GM12878 (cell line): ENCODE results near the gene RNF169. TPM values are rescaled to one million over a fixed set of nuclear protein-coding genes. Genes with fewer than 3 reads are reported as not detected.

Experiments used
- ATAC-seq: fragments of 200-7000 bp; cut with Tn5 transposase; 3 replicates; pipeline ENCODE4 v1.9.1; 2020; ENCODE audit warnings: mild to moderate bottlenecking, moderate library complexity
- BruUV-seq: library from RNA; stranded (reverse); fragments of 400-500 nt; replicated peaks from 2 replicates; lab custom pipeline; 2021; lab: Mats Ljungman, UMichigan
- CTCF ChIA-PET: fragments of 300-600 bp; sonication (Branson Sonifier 250); formaldehyde crosslinking; extraction: SDS; loops from one replicate; lab custom pipeline; 2021; ENCODE audit warnings: inconsistent platforms; lab: Yijun Ruan, JAX
- POLR2A ChIA-PET: fragments of 350-600 bp; formaldehyde crosslinking; extraction: SDS; loops from one replicate; lab custom pipeline; 2021; ENCODE audit warnings: inconsistent platforms; lab: Charles Lee
- RAD21 ChIA-PET: fragments of 300-600 bp; sonication (Branson Sonifier 250); formaldehyde crosslinking; loops from one replicate; lab custom pipeline; 2023; ENCODE audit warnings: antibody characterized with exemption; ENCODE audit not compliant: unreplicated experiment; lab: Charles Lee
- SMC1A ChIA-PET: fragments of 300-600 bp; sonication (Branson Sonifier 250); formaldehyde crosslinking; loops from one replicate; lab custom pipeline; 2023; ENCODE audit not compliant: unreplicated experiment, uncharacterized antibody; lab: Charles Lee
- DNase-seq: peaks from one replicate; pipeline ENCODE4 v3.0.0-alpha.2; 2011; ENCODE audit warnings: low read depth, low spot score
- FAIRE-seq: peaks from 3 replicates; lab custom pipeline; 2011; peaks lifted over from hg19 to GRCh38; lab: Jason Lieb, UNC
- H2AFZ ChIP-seq: 2 replicates; pipeline ENCODE4 v1.6.0; 2011; ENCODE audit warnings: low read depth, low read length, control low read depth; ENCODE audit not compliant: control insufficient read depth
- H3K27ac ChIP-seq: 2 replicates; pipeline ENCODE4 v1.5.1; 2011; ENCODE audit warnings: control low read depth; ENCODE audit not compliant: control insufficient read depth, insufficient read depth
- H3K27me3 ChIP-seq, 2 experiments: replicated peaks in 1 of 2; 2 replicates each; pipeline versions ENCODE4 v1.6.0 to v1.6.1; 2011; ENCODE audit warnings: low read length in 1 of 2; ENCODE audit not compliant: control insufficient read depth in 2 of 2, insufficient read depth in 2 of 2
- H3K36me3 ChIP-seq, 2 experiments: 2 replicates each; pipeline ENCODE4 v1.5.1; 2011; ENCODE audit warnings: low read length in 1 of 2; ENCODE audit not compliant: control insufficient read depth in 2 of 2, insufficient read depth in 2 of 2
- H3K4me1 ChIP-seq: 2 replicates; pipeline ENCODE4 v1.6.1; 2011; ENCODE audit warnings: mild to moderate bottlenecking, low read length, moderate library complexity, mixed read lengths; ENCODE audit not compliant: control insufficient read depth, insufficient read depth
- H3K4me2 ChIP-seq: 2 replicates; pipeline ENCODE4 v1.6.0; 2011; ENCODE audit warnings: control low read depth; ENCODE audit not compliant: control insufficient read depth, insufficient read depth
- H3K4me3 ChIP-seq: fragments of 200-600 bp; sonication (generic); 2 replicates; pipeline ENCODE4 v1.5.1; 2016
- H3K79me2 ChIP-seq: 2 replicates; pipeline ENCODE4 v1.6.0; 2011; ENCODE audit warnings: low read length; ENCODE audit not compliant: control insufficient read depth, insufficient read depth
- H3K9ac ChIP-seq: 2 replicates; pipeline ENCODE4 v1.8.0; 2011; ENCODE audit warnings: low read length, control low read depth, mixed read lengths; ENCODE audit not compliant: control insufficient read depth, insufficient read depth
- H3K9me3 ChIP-seq: replicated peaks from 3 replicates; pipeline ENCODE4 v1.5.1; 2011; ENCODE audit warnings: mild to moderate bottlenecking, low read length; ENCODE audit not compliant: control insufficient read depth, insufficient read depth
- H4K20me1 ChIP-seq: 2 replicates; pipeline ENCODE4 v1.6.0; 2011; ENCODE audit not compliant: control insufficient read depth, insufficient read depth
- BHLHE40 ChIP-seq, 2 experiments: fragments of 450-650 bp in 1 of 2; IDR thresholded peaks; 2 replicates each; pipeline ENCODE4 v1.6.1; 2011 to 2017; ENCODE audit warnings: low read depth in 2 of 2, borderline replicate concordance in 1 of 2, improper control_type of control experiment in 1 of 2, low read length in 1 of 2, mild to moderate bottlenecking in 1 of 2
- CREB1 ChIP-seq: IDR thresholded peaks from 2 replicates; pipeline ENCODE4 v1.6.1; 2012; ENCODE audit warnings: low read depth, mild to moderate bottlenecking, inconsistent platforms
- IRF4 ChIP-seq: IDR thresholded peaks from 2 replicates; pipeline ENCODE4 v1.6.1; 2011; ENCODE audit warnings: low read depth, low read length
- NFYB ChIP-seq: IDR thresholded peaks from 2 replicates; pipeline ENCODE4 v1.6.1; 2011; ENCODE audit warnings: low read depth, mild to moderate bottlenecking, low read length, improper control_type of control experiment, moderate library complexity; ENCODE audit not compliant: insufficient read depth
- SMAD5 ChIP-seq: IDR thresholded peaks from 2 replicates; pipeline ENCODE4 v1.6.1; 2016; ENCODE audit warnings: antibody characterized with exemption, low read depth
- USF2 ChIP-seq: IDR thresholded peaks from 2 replicates; pipeline ENCODE4 v1.6.1; 2011; ENCODE audit warnings: low read depth, low read length, improper control_type of control experiment, borderline replicate concordance
- YBX1 ChIP-seq: fragments of 450-650 bp; IDR thresholded peaks from 2 replicates; pipeline ENCODE4 v1.6.1; 2016; ENCODE audit warnings: antibody characterized with exemption
- ZNF24 ChIP-seq: fragments of 450-650 bp; IDR thresholded peaks from 2 replicates; pipeline ENCODE4 v1.6.1; 2017; ENCODE audit warnings: antibody characterized with exemption, mild to moderate bottlenecking
- ZZZ3 ChIP-seq: IDR thresholded peaks from 2 replicates; pipeline ENCODE4 v1.6.1; 2011; ENCODE audit warnings: low read depth; ENCODE audit not compliant: control insufficient read depth, insufficient read length
- WGBS: methylation state at CpG from one replicate; pipeline ENCODE4 v1.1.6; 2016; ENCODE audit warnings: low lambda C conversion rate; ENCODE audit not compliant: insufficient replicate concordance, insufficient coverage; ENCODE audit errors: missing lambda C conversion rate; 5-methylcytosine and 5-hydroxymethylcytosine counted together
- in situ Hi-C: fragments of 300-500 bp; cut with MboI; formaldehyde crosslinking; loops from 9 replicates; pipeline ENCODE4 v1.14.3; 2018; ENCODE audit warnings: mixed read lengths
- intact Hi-C: fragments of 100-400 bp; cut with micrococcal nuclease; formaldehyde crosslinking; loops from one replicate; pipeline ENCODE4 v1.14.2; 2022; ENCODE audit not compliant: unreplicated experiment
- polyA plus RNA-seq, 11 experiments: library from polyadenylated mRNA; depleted of rRNA in 4 of 11; unstranded in 6 of 11; stranded (reverse) in 5 of 11; fragments of >200 nt; fragmentation: Nextera tagmentation in 4 of 11; fragmentation: Illumina TruSeq in 1 of 11; extraction: Ambion mirVana in 4 of 11; extraction: Trizol in 1 of 11; gene quantifications; 1 replicate in 1 of 11; 2 replicates in 10 of 11; pipeline versions ENCODE4 v1.2.1 to v1.2.3, GENCODE V29; 2011 to 2016; ENCODE audit warnings: inconsistent platforms in 2 of 11, missing spikeins in 2 of 11, low read depth in 1 of 11
- total RNA-seq, 4 experiments: library from RNA; depleted of rRNA in 3 of 4; stranded (reverse); fragments of >200 nt in 3 of 4; fragmentation: Illumina TruSeq in 1 of 4; extraction: Trizol in 1 of 4; gene quantifications; 2 replicates each; pipeline versions ENCODE4 v1.2.1 to v1.2.3, GENCODE V29; 2013 to 2021
- TF ChIP-seq, protein P1 (sequence below): IDR thresholded peaks from 2 replicates; pipeline ENCODE4 v1.6.1; 2012; ENCODE audit warnings: mild to moderate bottlenecking, low read depth, low read length
- TF ChIP-seq, protein P2 (sequence below), 3 experiments: IDR thresholded peaks in 2 of 3; conservative IDR thresholded peaks in 1 of 3; 2 replicates each; pipeline ENCODE4 v1.5.1; 2011; ENCODE audit warnings: low read depth in 3 of 3, low read length in 3 of 3, mild to moderate bottlenecking in 3 of 3, control low read depth in 2 of 3, moderate library complexity in 2 of 3, inconsistent platforms in 1 of 3, mixed read lengths in 1 of 3; ENCODE audit not compliant: control insufficient read depth in 2 of 3, insufficient read depth in 1 of 3; ENCODE audit errors: extremely low read depth in 1 of 3
- TF ChIP-seq, protein P3 (sequence below): fragments of 450-650 bp; IDR thresholded peaks from 2 replicates; pipeline ENCODE4 v1.6.1; 2018; ENCODE audit warnings: mild to moderate bottlenecking, low read depth, moderate library complexity; ENCODE audit not compliant: partially characterized antibody

Gene RNF169
- total and polyA plus RNA-seq, 10 of the 15 experiments (the other 5 are each of a cell fraction or from before 2014, with no cell fraction given): 0.32 to 13.2 (median 6.4) TPM

DNA sequence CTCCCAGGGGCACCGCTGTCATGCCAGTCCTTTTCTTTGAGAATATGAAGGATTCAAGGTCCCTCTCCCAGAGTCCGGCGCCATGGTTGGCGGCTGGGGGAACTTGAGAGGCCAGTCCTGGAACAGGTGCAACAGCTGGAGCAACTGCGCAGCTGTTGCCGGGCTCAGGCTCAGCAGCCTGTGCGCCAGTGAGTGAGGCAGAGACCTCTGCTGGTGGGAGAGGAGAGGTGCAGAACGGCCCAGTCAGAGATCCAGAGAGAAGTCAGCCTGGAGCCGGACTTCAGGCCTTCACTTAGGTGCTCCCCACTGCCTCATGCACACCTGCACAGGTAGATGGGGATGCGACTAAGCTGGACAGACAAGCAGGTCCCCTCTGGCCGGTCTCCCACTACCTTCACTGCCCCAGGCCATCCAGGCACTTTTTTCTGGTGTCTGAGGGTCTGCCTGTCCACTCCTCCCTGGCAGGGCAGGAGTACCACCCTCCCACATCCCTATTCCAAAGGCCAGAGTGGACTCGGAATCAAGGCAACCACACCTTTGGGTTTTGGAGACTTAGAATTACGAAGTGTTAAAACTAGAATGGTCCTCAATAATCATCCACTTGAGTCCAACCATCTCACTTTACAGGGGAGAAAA, 22.0 kb upstream of the RNF169 start (continued):
- TF ChIP-seq, protein P1, sequence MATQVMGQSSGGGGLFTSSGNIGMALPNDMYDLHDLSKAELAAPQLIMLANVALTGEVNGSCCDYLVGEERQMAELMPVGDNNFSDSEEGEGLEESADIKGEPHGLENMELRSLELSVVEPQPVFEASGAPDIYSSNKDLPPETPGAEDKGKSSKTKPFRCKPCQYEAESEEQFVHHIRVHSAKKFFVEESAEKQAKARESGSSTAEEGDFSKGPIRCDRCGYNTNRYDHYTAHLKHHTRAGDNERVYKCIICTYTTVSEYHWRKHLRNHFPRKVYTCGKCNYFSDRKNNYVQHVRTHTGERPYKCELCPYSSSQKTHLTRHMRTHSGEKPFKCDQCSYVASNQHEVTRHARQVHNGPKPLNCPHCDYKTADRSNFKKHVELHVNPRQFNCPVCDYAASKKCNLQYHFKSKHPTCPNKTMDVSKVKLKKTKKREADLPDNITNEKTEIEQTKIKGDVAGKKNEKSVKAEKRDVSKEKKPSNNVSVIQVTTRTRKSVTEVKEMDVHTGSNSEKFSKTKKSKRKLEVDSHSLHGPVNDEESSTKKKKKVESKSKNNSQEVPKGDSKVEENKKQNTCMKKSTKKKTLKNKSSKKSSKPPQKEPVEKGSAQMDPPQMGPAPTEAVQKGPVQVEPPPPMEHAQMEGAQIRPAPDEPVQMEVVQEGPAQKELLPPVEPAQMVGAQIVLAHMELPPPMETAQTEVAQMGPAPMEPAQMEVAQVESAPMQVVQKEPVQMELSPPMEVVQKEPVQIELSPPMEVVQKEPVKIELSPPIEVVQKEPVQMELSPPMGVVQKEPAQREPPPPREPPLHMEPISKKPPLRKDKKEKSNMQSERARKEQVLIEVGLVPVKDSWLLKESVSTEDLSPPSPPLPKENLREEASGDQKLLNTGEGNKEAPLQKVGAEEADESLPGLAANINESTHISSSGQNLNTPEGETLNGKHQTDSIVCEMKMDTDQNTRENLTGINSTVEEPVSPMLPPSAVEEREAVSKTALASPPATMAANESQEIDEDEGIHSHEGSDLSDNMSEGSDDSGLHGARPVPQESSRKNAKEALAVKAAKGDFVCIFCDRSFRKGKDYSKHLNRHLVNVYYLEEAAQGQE: no peak
- TF ChIP-seq, protein P2, sequence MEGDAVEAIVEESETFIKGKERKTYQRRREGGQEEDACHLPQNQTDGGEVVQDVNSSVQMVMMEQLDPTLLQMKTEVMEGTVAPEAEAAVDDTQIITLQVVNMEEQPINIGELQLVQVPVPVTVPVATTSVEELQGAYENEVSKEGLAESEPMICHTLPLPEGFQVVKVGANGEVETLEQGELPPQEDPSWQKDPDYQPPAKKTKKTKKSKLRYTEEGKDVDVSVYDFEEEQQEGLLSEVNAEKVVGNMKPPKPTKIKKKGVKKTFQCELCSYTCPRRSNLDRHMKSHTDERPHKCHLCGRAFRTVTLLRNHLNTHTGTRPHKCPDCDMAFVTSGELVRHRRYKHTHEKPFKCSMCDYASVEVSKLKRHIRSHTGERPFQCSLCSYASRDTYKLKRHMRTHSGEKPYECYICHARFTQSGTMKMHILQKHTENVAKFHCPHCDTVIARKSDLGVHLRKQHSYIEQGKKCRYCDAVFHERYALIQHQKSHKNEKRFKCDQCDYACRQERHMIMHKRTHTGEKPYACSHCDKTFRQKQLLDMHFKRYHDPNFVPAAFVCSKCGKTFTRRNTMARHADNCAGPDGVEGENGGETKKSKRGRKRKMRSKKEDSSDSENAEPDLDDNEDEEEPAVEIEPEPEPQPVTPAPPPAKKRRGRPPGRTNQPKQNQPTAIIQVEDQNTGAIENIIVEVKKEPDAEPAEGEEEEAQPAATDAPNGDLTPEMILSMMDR (IDR thresholded peaks at IDR 0.05 in 2 of 3, conservative IDR thresholded peaks at IDR 0.05 in 1 of 3; ENCODE audit: control insufficient read depth in 2 of 3, extremely low read depth in 1 of 3, insufficient read depth in 1 of 3, low read depth in 3 of 3, low read length in 3 of 3): peak; percentile 93 to 98 (median 93)
- TF ChIP-seq, all 136 proteins: peak for 10

- intact Hi-C loops (no loop called here), in situ Hi-C loops (loop anchor here (10.0 kb wide), 1 partner anchor 275 kb away; no protein-coding TSS in a partner anchor)
- no TSS peak for BruUV-seq
- ATAC-seq: no peak
- no peak for FAIRE-seq
- CTCF ChIA-PET: interaction anchor here (0.8 to 2.5 kb wide), 4 partner anchors 11 to 280 kb away, joined by 3 to 17 read pairs (median 8); no protein-coding TSS in a partner anchor
- no peaks in the 10 kb centered on the region for H3K9me3 ChIP-seq
- no peaks in the 10 kb centered on the region for H3K79me2 ChIP-seq
- POLR2A ChIA-PET: no interaction called here
- SMC1A ChIA-PET: interaction anchor here (0.9 kb wide), 1 partner anchor 9 kb away, joined by 3 read pairs; no protein-coding TSS in a partner anchor
- peaks cover 12 to 17% of the 10 kb centered on the region in 2 experiments for H3K27me3 ChIP-seq
- H4K20me1 ChIP-seq: no peaks in the 10 kb centered on the region; the same call in 1 of the 2 replicates
- no peaks in the 10 kb centered on the region for H3K4me1 ChIP-seq
- no peak overlapping the region for H3K9ac ChIP-seq
- WGBS: 38% methylated on average over 4 of the region's 4 CpGs
- H3K4me2 ChIP-seq: no peak overlapping the region
- H3K4me3 ChIP-seq: no peak overlapping the region
- H3K27ac ChIP-seq: no peak overlapping the region
- no peaks in the 10 kb centered on the region for H3K36me3 ChIP-seq
- RAD21 ChIA-PET: interaction anchor here (0.7 kb wide), 1 partner anchor 140 kb away, joined by 3 read pairs; no protein-coding TSS in a partner anchor
- DNase-seq: no peak
- H2AFZ ChIP-seq: no peak overlapping the region
- TF ChIP-seq USF2 (no peak), ZNF24 (no peak), ZZZ3 (no peak), BHLHE40 (IDR thresholded peaks at IDR 0.05; ENCODE audit: borderline replicate concordance in 1 of 2, low read depth in 2 of 2, low read length in 1 of 2) (no peak), CREB1 (no peak), NFYB (no peak), YBX1 (no peak), IRF4 (no peak), SMAD5 (no peak)
- TF ChIP-seq, protein P3, sequence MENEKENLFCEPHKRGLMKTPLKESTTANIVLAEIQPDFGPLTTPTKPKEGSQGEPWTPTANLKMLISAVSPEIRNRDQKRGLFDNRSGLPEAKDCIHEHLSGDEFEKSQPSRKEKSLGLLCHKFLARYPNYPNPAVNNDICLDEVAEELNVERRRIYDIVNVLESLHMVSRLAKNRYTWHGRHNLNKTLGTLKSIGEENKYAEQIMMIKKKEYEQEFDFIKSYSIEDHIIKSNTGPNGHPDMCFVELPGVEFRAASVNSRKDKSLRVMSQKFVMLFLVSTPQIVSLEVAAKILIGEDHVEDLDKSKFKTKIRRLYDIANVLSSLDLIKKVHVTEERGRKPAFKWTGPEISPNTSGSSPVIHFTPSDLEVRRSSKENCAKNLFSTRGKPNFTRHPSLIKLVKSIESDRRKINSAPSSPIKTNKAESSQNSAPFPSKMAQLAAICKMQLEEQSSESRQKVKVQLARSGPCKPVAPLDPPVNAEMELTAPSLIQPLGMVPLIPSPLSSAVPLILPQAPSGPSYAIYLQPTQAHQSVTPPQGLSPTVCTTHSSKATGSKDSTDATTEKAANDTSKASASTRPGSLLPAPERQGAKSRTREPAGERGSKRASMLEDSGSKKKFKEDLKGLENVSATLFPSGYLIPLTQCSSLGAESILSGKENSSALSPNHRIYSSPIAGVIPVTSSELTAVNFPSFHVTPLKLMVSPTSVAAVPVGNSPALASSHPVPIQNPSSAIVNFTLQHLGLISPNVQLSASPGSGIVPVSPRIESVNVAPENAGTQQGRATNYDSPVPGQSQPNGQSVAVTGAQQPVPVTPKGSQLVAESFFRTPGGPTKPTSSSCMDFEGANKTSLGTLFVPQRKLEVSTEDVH: no peak
Observed at GRCh38 chr11:74729397-74729796, 19.3 kb upstream of the RNF169 start.
